B cell (primary cell): Measurements from ENCODE around the gene NCOA5.

Experiments used
- CTCF ChIP-seq: fragments of 200-600 bp; IDR thresholded peaks from one replicate; pipeline ENCODE4 v1.8.0; 2022; ENCODE audit warnings: antibody characterized with exemption, mild to moderate bottlenecking
- EZH2 ChIP-seq: IDR thresholded peaks from 2 replicates; pipeline ENCODE4 v1.6.1; 2012; ENCODE audit warnings: borderline replicate concordance, low read depth, mild to moderate bottlenecking, moderate library complexity, low read length; ENCODE audit not compliant: insufficient read depth, poor library complexity, severe bottlenecking

- TF ChIP-seq EZH2 (no peak), CTCF (no peak)
Observed at GRCh38 chr20:46121184-46121930, 31.6 kb upstream of the NCOA5 start.
